SK-N-SH (cell line): ENCODE measurements around the gene MANSC1. TPM values are rescaled to one million over a fixed set of nuclear protein-coding genes. Genes with fewer than 3 reads are reported as not detected.
"Not testable (repeated sequence)": the region's sequence is repeated elsewhere in the genome, so short reads cannot be mapped to it uniquely, and the experiment has no call there.

Experiments
- CTCF ChIA-PET: fragments of 300-600, 350-600 bp; formaldehyde crosslinking; extraction: SDS; loops from one replicate; lab custom pipeline; 2021; lab: Yijun Ruan, JAX
- POLR2A ChIA-PET: fragments of 350-600 bp; sonication (Branson Sonifier 250); formaldehyde crosslinking; extraction: SDS; loops from one replicate; lab custom pipeline; 2020; ENCODE audit warnings: antibody characterized with exemption, inconsistent platforms; lab: Yijun Ruan, JAX
- DNase-seq: peaks from one replicate; pipeline ENCODE4 v3.0.0; 2012
- H2AFZ ChIP-seq: fragments of 200-600 bp; sonication (generic); 2 replicates; pipeline ENCODE4 v1.8.1; 2016; ENCODE audit warnings: antibody characterized with exemption, mild to moderate bottlenecking, low read depth
- H3F3A ChIP-seq: fragments of 200-600 bp; sonication (generic); replicated peaks from 2 replicates; pipeline ENCODE3; 2016; ENCODE audit warnings: antibody characterized with exemption, mild to moderate bottlenecking; ENCODE audit not compliant: insufficient read depth
- H3K27ac ChIP-seq, 2 experiments: fragments of 200-500 bp in 1 of 2; fragments of 200-600 bp in 1 of 2; sonication (Bioruptor generic) in 1 of 2; sonication (generic), shearing (Covaris generic) in 1 of 2; 2 replicates each; pipeline versions ENCODE4 v1.5.1 to v1.6.1; 2014 to 2016; ENCODE audit warnings: low read depth in 2 of 2, inconsistent platforms in 1 of 2, low read length in 1 of 2, mild to moderate bottlenecking in 1 of 2, mixed read lengths in 1 of 2
- H3K27me3 ChIP-seq: fragments of 200-600 bp; sonication (generic), shearing (Covaris generic); 2 replicates; pipeline ENCODE4 v1.6.1; 2016; ENCODE audit warnings: mixed run types; ENCODE audit not compliant: insufficient read depth
- H3K36me3 ChIP-seq, 2 experiments: fragments of 200-500 bp in 1 of 2; fragments of 200-600 bp in 1 of 2; sonication (Bioruptor generic) in 1 of 2; sonication (generic) in 1 of 2; replicated peaks in 1 of 2; 2 replicates each; pipeline versions ENCODE3 to v1.5.1; 2014 to 2016; ENCODE audit warnings: low read length in 1 of 2, mild to moderate bottlenecking in 1 of 2; ENCODE audit not compliant: insufficient read depth in 2 of 2, control insufficient read depth in 1 of 2
- H3K4me1 ChIP-seq, 2 experiments: fragments of 200-500 bp in 1 of 2; fragments of 200-600 bp in 1 of 2; sonication (Bioruptor generic) in 1 of 2; sonication (generic), shearing (Covaris generic) in 1 of 2; 2 replicates each; pipeline versions ENCODE4 v1.5.1 to v1.6.1; 2014 to 2016; ENCODE audit warnings: low read depth in 1 of 2, low read length in 1 of 2, mixed run types in 1 of 2; ENCODE audit not compliant: insufficient read depth in 2 of 2, control insufficient read depth in 1 of 2
- H3K4me2 ChIP-seq: fragments of 200-600 bp; sonication (generic), shearing (Covaris generic); 2 replicates; pipeline ENCODE4 v1.6.1; 2017; ENCODE audit warnings: mixed run types
- H3K4me3 ChIP-seq, 2 experiments: fragments of 200-500 bp in 1 of 2; fragments of 200-600 bp in 1 of 2; sonication (Bioruptor generic) in 1 of 2; sonication (generic), shearing (Covaris generic) in 1 of 2; 2 replicates each; pipeline versions ENCODE4 v1.5.1 to v1.8.1; 2014 to 2016; ENCODE audit warnings: low read depth in 2 of 2, inconsistent platforms in 1 of 2, low read length in 1 of 2, mild to moderate bottlenecking in 1 of 2, mixed read lengths in 1 of 2, moderate library complexity in 1 of 2
- H3K79me2 ChIP-seq: fragments of 200-600 bp; sonication (generic); 2 replicates; pipeline ENCODE4 v1.8.1; 2017; ENCODE audit warnings: mild to moderate bottlenecking; ENCODE audit not compliant: insufficient read depth
- H3K9ac ChIP-seq: fragments of 200-600 bp; sonication (generic); 2 replicates; pipeline ENCODE4 v1.6.1; 2017; ENCODE audit warnings: mixed run types
- H3K9me2 ChIP-seq: fragments of 200-600 bp; sonication (generic); 2 replicates; pipeline ENCODE4 v1.6.1; 2017; ENCODE audit warnings: mixed run types
- H3K9me3 ChIP-seq: fragments of 200-600 bp; sonication (generic); 2 replicates; pipeline ENCODE4 v1.6.1; 2017; ENCODE audit warnings: mixed run types, mild to moderate bottlenecking, moderate library complexity
- H4K20me1 ChIP-seq: fragments of 200-600 bp; sonication (generic); 2 replicates; pipeline ENCODE4 v1.6.1; 2017; ENCODE audit warnings: mild to moderate bottlenecking, mixed run types; ENCODE audit not compliant: insufficient read depth
- CHD2 ChIP-seq: fragments of 150-350 bp; IDR thresholded peaks from 2 replicates; pipeline ENCODE4 v1.6.1; 2018; ENCODE audit warnings: low read length; ENCODE audit not compliant: partially characterized antibody
- EP300 ChIP-seq, 2 experiments: IDR thresholded peaks; 2 replicates each; pipeline versions ENCODE4 v1.4.0 to v1.6.1; 2012; ENCODE audit warnings: borderline replicate concordance in 1 of 2, low read depth in 1 of 2, low read length in 1 of 2
- SIN3A ChIP-seq: IDR thresholded peaks from 2 replicates; pipeline ENCODE4 v1.6.1; 2012; ENCODE audit warnings: low read depth, mild to moderate bottlenecking, low read length, moderate library complexity, borderline replicate concordance
- WGBS: methylation state at CpG from one replicate; pipeline ENCODE4 v1.1.6; 2017; ENCODE audit warnings: low lambda C conversion rate; 5-methylcytosine and 5-hydroxymethylcytosine counted together
- polyA plus RNA-seq, 3 experiments: library from polyadenylated mRNA; depleted of rRNA; stranded (reverse); fragments of >200 nt; gene quantifications; 2 replicates each; pipeline ENCODE4 v1.2.3, GENCODE V29; 2012
- TF ChIP-seq, protein P1 (sequence below): IDR thresholded peaks from 2 replicates; pipeline ENCODE4 v1.4.0; 2012; ENCODE audit warnings: low read depth
- TF ChIP-seq, protein P2 (sequence below): IDR thresholded peaks from 2 replicates; pipeline ENCODE4; 2012

The MANSC1 gene
- polyA plus RNA-seq, 1 of the 3 experiments (the other 2 are of a cell fraction) = 2.9 TPM

- TF ChIP-seq EP300 (IDR thresholded peaks at IDR 0.05; ENCODE audit: borderline replicate concordance in 1 of 2, low read depth in 1 of 2, low read length in 1 of 2) (0 out of 4 replicates have a peak, but pooled peaks of 1 of the 2 experiments have one; percentile 11), SIN3A (no peak)
- Histone ChIP-seq H3K9me2 (no peaks in the 10 kb centered on the region), H3K4me1 (peaks cover 0 to 14% of the 10 kb centered on the region in 2 experiments; a peak in 2 of 4 replicates), H3K4me3 (no peak overlapping the region), H3K36me3 (no peaks in the 10 kb centered on the region), H2AFZ (no peak overlapping the region), H3K27me3 (no peaks in the 10 kb centered on the region), H4K20me1 (no peaks in the 10 kb centered on the region), H3K27ac (peak overlapping the region in 1 of 2 experiments; percentile 40; a peak in 1 of 4 replicates), H3K79me2 (peaks cover 16% of the 10 kb centered on the region), H3K4me2 (no peak overlapping the region), H3F3A (peaks cover 17% of the 10 kb centered on the region), H3K9ac (no peak overlapping the region), H3K9me3 (no peaks in the 10 kb centered on the region)
- ChIA-PET POLR2A (no interaction called here), CTCF (no interaction called here)
- DNase-seq = no peak
- 77% methylated on average over 5 of the region's 5 CpGs for WGBS
Observed at GRCh38 chr12:12353807-12354206, 3.8 kb upstream of the MANSC1 start.

DNA sequence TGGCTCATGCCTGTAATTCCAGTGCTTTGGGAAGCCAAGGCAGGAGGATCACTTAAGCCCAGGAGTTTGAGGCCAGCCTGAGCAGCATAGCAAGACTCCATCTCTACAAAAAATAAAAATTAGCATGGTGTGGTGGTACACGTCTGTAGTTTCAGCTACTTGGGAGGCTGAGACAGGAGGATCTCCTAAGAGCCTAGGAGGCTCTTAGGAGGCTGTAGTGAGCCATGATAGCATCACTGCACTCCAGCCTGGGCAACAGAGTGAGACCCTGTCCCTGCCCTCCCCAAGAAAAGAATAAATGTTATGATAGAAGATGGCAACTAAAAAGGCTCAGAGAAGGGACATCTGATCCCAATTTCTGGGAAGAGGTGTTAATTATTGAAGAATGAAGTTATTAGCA, 3.2 kb upstream of the MANSC1 start:
- no peak overlapping the region for H3K4me3 ChIP-seq
- TF ChIP-seq, protein P1, sequence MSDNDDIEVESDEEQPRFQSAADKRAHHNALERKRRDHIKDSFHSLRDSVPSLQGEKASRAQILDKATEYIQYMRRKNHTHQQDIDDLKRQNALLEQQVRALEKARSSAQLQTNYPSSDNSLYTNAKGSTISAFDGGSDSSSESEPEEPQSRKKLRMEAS = no peak
- TF ChIP-seq CHD2 = no peak
- TF ChIP-seq, protein P2, sequence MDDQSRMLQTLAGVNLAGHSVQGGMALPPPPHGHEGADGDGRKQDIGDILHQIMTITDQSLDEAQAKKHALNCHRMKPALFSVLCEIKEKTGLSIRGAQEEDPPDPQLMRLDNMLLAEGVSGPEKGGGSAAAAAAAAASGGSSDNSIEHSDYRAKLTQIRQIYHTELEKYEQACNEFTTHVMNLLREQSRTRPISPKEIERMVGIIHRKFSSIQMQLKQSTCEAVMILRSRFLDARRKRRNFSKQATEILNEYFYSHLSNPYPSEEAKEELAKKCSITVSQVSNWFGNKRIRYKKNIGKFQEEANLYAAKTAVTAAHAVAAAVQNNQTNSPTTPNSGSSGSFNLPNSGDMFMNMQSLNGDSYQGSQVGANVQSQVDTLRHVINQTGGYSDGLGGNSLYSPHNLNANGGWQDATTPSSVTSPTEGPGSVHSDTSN = no peak
- no peak overlapping the region for H2AFZ ChIP-seq
- CTCF ChIA-PET = no interaction called here
- H3K4me1 ChIP-seq = peaks cover 0 to 11% of the 10 kb centered on the region in 2 experiments; a peak in 2 of 4 replicates
- no peak overlapping the region for H3K9ac ChIP-seq
- DNase-seq = no peak
- no peaks in the 10 kb centered on the region for H3K9me3 ChIP-seq
- H3K79me2 ChIP-seq = peaks cover 10% of the 10 kb centered on the region
- H3K27ac ChIP-seq = peak overlapping the region in 1 of 2 experiments; percentile 40; a peak in 1 of 4 replicates
- H4K20me1 ChIP-seq = no peaks in the 10 kb centered on the region
- no peaks in the 10 kb centered on the region for H3K36me3 ChIP-seq
- WGBS = 67% methylated on average over 1 of the region's 1 CpG
- H3K9me2 ChIP-seq = no peaks in the 10 kb centered on the region
- H3F3A ChIP-seq = peaks cover 17% of the 10 kb centered on the region
- POLR2A ChIA-PET = no interaction called here
- H3K4me2 ChIP-seq = no peak overlapping the region
- H3K27me3 ChIP-seq = no peaks in the 10 kb centered on the region

- ChIA-PET POLR2A (interaction anchor here (0.6 kb wide), 1 partner anchor 16 kb away, joined by 3 read pairs; no protein-coding TSS in a partner anchor), CTCF (interaction anchor here (1.6 to 2.0 kb wide), 2 partner anchors 17 to 385 kb away, joined by 3 to 7 read pairs; no protein-coding TSS in a partner anchor)
- not testable (repeated sequence) for H2AFZ ChIP-seq, H3K27ac ChIP-seq, H3K27me3 ChIP-seq, H3K4me3 ChIP-seq, H3K79me2 ChIP-seq, H3K4me1 ChIP-seq, H3K36me3 ChIP-seq, H3K9ac ChIP-seq, H3K9me3 ChIP-seq, H4K20me1 ChIP-seq, H3K4me2 ChIP-seq, H3K9me2 ChIP-seq, DNase-seq
- H3F3A ChIP-seq = peaks cover 17% of the 10 kb centered on the region
- 95% methylated on average over 19 of the region's 19 CpGs for WGBS
Observed at GRCh38 chr12:12351468-12352185, 1.6 kb upstream of the MANSC1 start.
